Stimulated activated memory B cell treated with anti-CD40 and anti-IgM and Interleukin-4, amounts not matched to agents 10 μg/mL and 1 μg/mL and 100 μg/mL, for 72 hours (primary cell): ENCODE data around the gene SH3PXD2A.

Experiments
- ATAC-seq: fragments of 150-1000 bp; cut with Tn5 transposase; 2 replicates; pipeline ENCODE4 v1.10.0; 2021
- H3K27ac Mint-ChIP-seq: one replicate; pipeline ENCODE4 v1.8.0; 2022; ENCODE audit warnings: mild to moderate bottlenecking, mixed read lengths
- H3K27me3 Mint-ChIP-seq: one replicate; pipeline ENCODE4 v1.8.0; 2022; ENCODE audit warnings: mixed read lengths
- H3K36me3 Mint-ChIP-seq: one replicate; pipeline ENCODE4 v1.8.0; 2022; ENCODE audit warnings: mixed read lengths
- H3K4me1 Mint-ChIP-seq: one replicate; pipeline ENCODE4 v1.8.0; 2022; ENCODE audit warnings: mixed read lengths
- H3K4me3 Mint-ChIP-seq: one replicate; pipeline ENCODE4 v1.8.0; 2022; ENCODE audit warnings: mild to moderate bottlenecking, moderate library complexity, mixed read lengths
- H3K9me3 Mint-ChIP-seq: one replicate; pipeline ENCODE4 v1.8.0; 2022; ENCODE audit warnings: mixed read lengths

Gene SH3PXD2A

DNA sequence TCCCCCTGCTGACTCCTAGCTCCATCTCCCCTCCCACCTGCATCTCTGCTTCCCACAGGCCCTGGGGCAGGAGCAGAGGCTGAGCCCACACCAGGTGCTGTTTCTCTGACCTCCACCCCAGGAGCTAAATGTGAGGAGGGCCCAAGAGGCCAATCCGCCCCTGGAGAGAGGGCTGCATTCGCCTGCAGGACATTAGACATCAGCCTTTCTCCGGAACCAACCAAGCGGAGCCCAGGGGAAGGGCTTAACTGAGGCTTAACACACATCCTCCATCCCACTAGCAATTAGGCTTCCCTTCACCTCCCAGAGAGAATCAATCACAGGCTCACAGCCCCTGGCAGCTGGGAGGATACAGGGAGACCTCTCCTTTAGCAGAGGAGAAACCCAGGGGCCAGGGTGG lies 50.5 kb downstream of the SH3PXD2A start:
- no peaks in the 10 kb centered on the region for H3K4me1 Mint-ChIP-seq
- H3K27me3 Mint-ChIP-seq: peaks cover 3% of the 10 kb centered on the region
- H3K9me3 Mint-ChIP-seq: no peaks in the 10 kb centered on the region
- H3K4me3 Mint-ChIP-seq: no peak overlapping the region
- no peaks in the 10 kb centered on the region for H3K36me3 Mint-ChIP-seq
- H3K27ac Mint-ChIP-seq: no peak overlapping the region
- no peak for ATAC-seq

DNA sequence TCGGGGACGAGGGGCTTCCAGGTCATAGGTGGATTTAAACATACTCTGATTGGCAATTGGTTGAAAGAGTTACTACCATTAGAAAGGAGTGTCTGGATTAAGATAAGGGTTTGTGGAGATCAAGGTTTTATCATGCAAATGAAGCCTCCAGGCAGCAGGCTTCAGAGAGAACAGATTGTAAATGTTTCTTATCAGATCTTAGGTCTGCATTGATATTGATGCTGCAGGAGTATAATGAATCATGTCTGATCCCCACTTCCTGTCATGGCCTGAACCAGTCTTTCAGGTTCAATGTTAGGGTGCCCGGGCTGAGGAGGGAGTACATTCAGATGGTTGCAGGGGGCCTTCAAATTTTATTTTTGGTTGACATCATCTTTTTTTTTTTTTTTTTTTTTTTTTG lies 51.4 kb downstream of the SH3PXD2A start:
- no peak overlapping the region for H3K4me3 Mint-ChIP-seq
- H3K27ac Mint-ChIP-seq: no peak overlapping the region
- H3K9me3 Mint-ChIP-seq: no peaks in the 10 kb centered on the region
- no peak for ATAC-seq
- no peaks in the 10 kb centered on the region for H3K27me3 Mint-ChIP-seq
- no peaks in the 10 kb centered on the region for H3K4me1 Mint-ChIP-seq
- H3K36me3 Mint-ChIP-seq: no peaks in the 10 kb centered on the region

DNA sequence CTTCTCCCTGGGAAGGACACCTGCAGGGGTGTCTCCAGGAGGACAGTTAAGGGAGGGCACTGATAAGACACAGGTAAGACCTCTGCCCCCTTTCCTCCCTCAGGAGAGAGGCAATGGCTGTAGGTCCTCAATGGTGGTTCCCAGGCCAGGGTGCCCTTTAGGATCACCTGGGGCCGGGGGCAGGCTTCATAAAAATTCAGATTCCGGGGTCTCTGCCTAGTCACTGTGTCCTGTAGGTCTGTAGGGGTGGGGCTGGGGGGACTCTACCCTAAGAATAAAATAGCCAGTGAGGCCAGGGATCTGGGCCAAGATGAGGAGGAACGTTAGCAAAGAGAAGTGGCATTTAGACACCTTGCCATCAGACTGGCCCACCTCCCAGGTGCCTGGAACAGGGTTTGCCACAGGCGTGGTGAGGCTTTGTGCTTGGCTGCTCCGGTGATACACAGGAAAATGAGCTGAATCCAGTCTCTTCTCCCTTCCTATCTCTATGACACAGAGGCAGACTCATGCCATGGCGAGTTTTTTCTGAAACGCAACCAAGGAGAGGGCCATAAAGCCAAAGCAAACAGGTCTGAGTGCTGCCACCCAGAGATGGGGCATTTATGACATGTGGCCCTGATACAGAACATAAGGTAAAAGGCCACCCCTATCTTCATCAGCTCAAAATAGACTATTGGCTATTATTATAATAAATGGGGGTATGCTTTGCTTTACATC lies 52.6 kb downstream of the SH3PXD2A start:
- Mint-ChIP-seq H3K4me3 (no peak overlapping the region), H3K36me3 (no peaks in the 10 kb centered on the region), H3K4me1 (no peaks in the 10 kb centered on the region), H3K9me3 (no peaks in the 10 kb centered on the region), H3K27me3 (no peaks in the 10 kb centered on the region), H3K27ac (no peak overlapping the region)
- ATAC-seq: no peak

GRCh38 chr10:103802081-103802480 lies 53.3 kb downstream of the SH3PXD2A start:
- H3K4me1 Mint-ChIP-seq: no peaks in the 10 kb centered on the region
- no peaks in the 10 kb centered on the region for H3K27me3 Mint-ChIP-seq
- ATAC-seq: no peak
- no peak overlapping the region for H3K27ac Mint-ChIP-seq
- H3K36me3 Mint-ChIP-seq: no peaks in the 10 kb centered on the region
- no peak overlapping the region for H3K4me3 Mint-ChIP-seq
- no peaks in the 10 kb centered on the region for H3K9me3 Mint-ChIP-seq

DNA sequence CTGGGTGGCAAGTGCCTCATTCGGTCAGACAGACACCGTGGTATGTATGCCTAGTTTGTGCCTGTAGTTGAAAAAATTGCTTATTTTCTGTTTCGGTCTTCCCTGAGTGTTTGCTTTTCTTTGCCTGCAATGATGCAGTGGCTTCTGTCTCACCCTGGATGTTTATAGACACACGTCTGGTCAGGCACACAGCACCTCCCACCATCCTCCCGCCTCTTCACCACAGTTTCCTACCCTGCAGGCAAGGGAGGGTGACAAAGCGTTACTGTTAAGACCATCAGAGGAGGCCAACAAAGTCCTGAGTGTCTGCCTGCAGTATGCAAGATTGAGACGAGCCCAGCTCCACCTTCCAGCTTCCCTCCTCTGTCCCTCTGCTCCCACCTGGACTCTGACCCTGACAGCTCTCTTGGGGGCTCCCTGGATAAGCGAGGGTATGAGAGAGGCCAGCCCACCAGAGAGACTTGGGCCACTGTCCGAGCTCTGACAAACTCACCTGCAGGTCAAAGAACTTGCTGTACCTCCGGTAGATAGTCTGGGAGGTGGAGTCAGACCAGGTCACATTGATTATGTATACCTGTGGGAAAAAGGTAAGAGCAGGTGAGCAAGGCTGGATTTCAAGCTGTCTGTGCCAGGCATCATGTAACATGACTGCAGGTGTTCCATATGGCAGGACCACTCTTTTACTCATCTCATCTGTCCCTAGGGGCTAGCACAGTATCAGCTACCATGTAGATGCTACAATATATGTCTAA lies 54.4 kb downstream of the SH3PXD2A start:
- no peak overlapping the region for H3K4me3 Mint-ChIP-seq
- no peaks in the 10 kb centered on the region for H3K36me3 Mint-ChIP-seq
- H3K27ac Mint-ChIP-seq: no peak overlapping the region
- peak; percentile 45 for ATAC-seq
- peaks cover 10% of the 10 kb centered on the region for H3K27me3 Mint-ChIP-seq
- H3K9me3 Mint-ChIP-seq: no peaks in the 10 kb centered on the region
- H3K4me1 Mint-ChIP-seq: no peaks in the 10 kb centered on the region

DNA sequence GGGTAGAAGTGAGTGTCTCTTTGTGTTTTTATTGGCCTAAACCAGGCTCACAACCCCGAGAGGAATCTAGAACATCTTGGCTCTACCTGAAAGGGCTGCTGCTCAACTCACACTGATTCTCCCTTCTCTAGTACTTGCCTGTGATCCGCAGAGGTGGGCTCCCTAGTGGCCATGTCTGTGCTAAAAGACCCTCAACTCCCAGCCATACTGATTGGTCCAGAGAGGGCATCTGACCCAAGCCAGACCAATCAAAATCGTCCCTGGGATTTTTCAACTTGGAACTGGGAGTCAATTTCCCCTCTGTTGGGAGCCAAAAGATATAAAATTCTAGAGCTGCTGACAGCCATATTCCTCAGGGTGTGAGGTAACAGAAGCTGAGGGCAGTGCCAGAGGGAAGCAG lies 55.3 kb downstream of the SH3PXD2A start:
- H3K4me3 Mint-ChIP-seq: no peak overlapping the region
- H3K9me3 Mint-ChIP-seq: no peaks in the 10 kb centered on the region
- no peak for ATAC-seq
- no peak overlapping the region for H3K27ac Mint-ChIP-seq
- no peaks in the 10 kb centered on the region for H3K4me1 Mint-ChIP-seq
- no peaks in the 10 kb centered on the region for H3K36me3 Mint-ChIP-seq
- peaks cover 11% of the 10 kb centered on the region for H3K27me3 Mint-ChIP-seq

DNA sequence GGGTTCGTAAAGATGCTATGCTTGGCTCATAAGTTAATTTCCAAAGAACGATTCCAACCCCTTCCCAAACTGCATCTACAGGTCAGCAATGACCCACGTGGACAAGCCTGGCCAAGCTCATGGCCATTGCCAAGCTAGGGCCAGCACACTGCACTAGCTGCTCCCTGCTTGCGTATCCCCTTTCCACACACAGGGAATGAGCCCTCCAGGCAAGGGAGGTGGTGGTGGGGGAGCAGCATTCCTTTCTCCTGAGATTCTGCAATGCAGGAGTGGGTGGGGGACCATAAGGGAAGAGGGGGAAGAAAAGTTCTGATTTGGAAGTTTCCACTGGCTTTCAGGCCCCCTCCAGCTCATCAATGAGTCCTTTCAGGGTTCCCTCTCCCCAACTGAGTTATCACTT lies 56.0 kb downstream of the SH3PXD2A start:
- Mint-ChIP-seq H3K4me3 (no peak overlapping the region), H3K9me3 (no peaks in the 10 kb centered on the region), H3K4me1 (no peaks in the 10 kb centered on the region), H3K27ac (no peak overlapping the region), H3K27me3 (peaks cover 17% of the 10 kb centered on the region), H3K36me3 (no peaks in the 10 kb centered on the region)
- ATAC-seq: no peak

DNA sequence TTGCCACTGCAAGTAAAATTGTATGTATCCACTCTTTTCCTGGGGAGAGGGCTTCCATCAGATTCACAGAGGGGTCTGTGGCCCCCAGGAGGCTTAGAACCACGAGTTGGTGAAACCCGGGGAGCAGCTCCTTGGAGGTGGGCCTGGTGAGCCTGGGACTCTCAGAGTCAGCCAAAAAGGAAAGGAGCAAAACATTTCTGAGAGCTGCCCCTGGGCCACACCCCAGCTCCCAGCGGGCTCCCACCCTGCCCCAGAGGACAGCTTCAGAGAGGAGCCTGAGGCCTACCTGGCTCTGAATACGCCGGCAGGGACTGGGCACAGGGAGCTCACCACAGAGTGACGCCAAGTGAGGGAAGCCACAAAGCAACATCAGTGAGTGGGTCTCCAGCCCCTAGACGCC lies 56.9 kb downstream of the SH3PXD2A start:
- Mint-ChIP-seq H3K4me1 (no peaks in the 10 kb centered on the region), H3K4me3 (no peak overlapping the region), H3K27ac (no peak overlapping the region), H3K36me3 (no peaks in the 10 kb centered on the region), H3K9me3 (no peaks in the 10 kb centered on the region), H3K27me3 (peaks cover 25% of the 10 kb centered on the region)
- ATAC-seq: no peak

GRCh38 chr10:103797857-103798256 lies 57.5 kb downstream of the SH3PXD2A start:
- Mint-ChIP-seq H3K27me3 (peaks cover 25% of the 10 kb centered on the region), H3K4me1 (no peaks in the 10 kb centered on the region), H3K9me3 (no peaks in the 10 kb centered on the region), H3K36me3 (no peaks in the 10 kb centered on the region), H3K4me3 (no peak overlapping the region), H3K27ac (no peak overlapping the region)
- ATAC-seq: no peak

- Mint-ChIP-seq H3K27me3 (peaks cover 25% of the 10 kb centered on the region), H3K36me3 (no peaks in the 10 kb centered on the region), H3K9me3 (no peaks in the 10 kb centered on the region), H3K27ac (no peak overlapping the region), H3K4me3 (no peak overlapping the region), H3K4me1 (no peaks in the 10 kb centered on the region)
- ATAC-seq: no peak
Measured at GRCh38 chr10:103795634-103796270, 59.6 kb downstream of the SH3PXD2A start.

DNA sequence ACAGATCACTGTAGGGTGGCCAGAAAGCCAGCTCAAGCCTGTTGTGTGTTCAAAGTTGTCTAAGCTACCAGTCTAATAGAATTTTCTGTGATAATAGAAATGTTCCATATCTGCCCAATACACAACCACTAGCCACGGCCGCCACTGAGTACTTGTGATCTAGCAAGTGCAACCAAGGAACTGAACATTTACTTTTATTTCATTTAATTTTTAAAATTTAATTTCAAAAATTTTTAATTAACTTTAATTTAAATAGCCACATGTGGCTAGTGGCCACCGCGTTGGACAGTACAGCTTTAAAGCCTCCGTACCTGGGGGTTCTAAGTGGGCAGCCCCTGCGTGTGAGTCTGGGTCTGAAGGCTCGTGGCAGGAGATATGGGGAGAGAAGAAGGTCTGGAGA lies 60.4 kb downstream of the SH3PXD2A start:
- Mint-ChIP-seq H3K27ac (no peak overlapping the region), H3K4me1 (no peaks in the 10 kb centered on the region), H3K4me3 (no peak overlapping the region), H3K27me3 (peaks cover 25% of the 10 kb centered on the region), H3K36me3 (no peaks in the 10 kb centered on the region), H3K9me3 (no peaks in the 10 kb centered on the region)
- no peak for ATAC-seq

GRCh38 chr10:103793920-103794883 lies 61.2 kb downstream of the SH3PXD2A start:
- H3K27me3 Mint-ChIP-seq: peaks cover 25% of the 10 kb centered on the region
- ATAC-seq: no peak
- H3K36me3 Mint-ChIP-seq: no peaks in the 10 kb centered on the region
- H3K9me3 Mint-ChIP-seq: no peaks in the 10 kb centered on the region
- H3K4me3 Mint-ChIP-seq: no peak overlapping the region
- H3K27ac Mint-ChIP-seq: no peak overlapping the region
- H3K4me1 Mint-ChIP-seq: no peaks in the 10 kb centered on the region

GRCh38 chr10:103793429-103793828 lies 61.9 kb downstream of the SH3PXD2A start:
- no peak for ATAC-seq
- Mint-ChIP-seq H3K9me3 (no peaks in the 10 kb centered on the region), H3K4me1 (no peaks in the 10 kb centered on the region), H3K4me3 (no peak overlapping the region), H3K27me3 (peaks cover 25% of the 10 kb centered on the region), H3K27ac (no peak overlapping the region), H3K36me3 (no peaks in the 10 kb centered on the region)

GRCh38 chr10:103792547-103792946 lies 62.8 kb downstream of the SH3PXD2A start:
- H3K36me3 Mint-ChIP-seq: no peaks in the 10 kb centered on the region
- H3K27ac Mint-ChIP-seq: no peak overlapping the region
- H3K9me3 Mint-ChIP-seq: no peaks in the 10 kb centered on the region
- peaks cover 28% of the 10 kb centered on the region for H3K27me3 Mint-ChIP-seq
- H3K4me3 Mint-ChIP-seq: no peak overlapping the region
- ATAC-seq: no peak
- H3K4me1 Mint-ChIP-seq: no peaks in the 10 kb centered on the region

- no peaks in the 10 kb centered on the region for H3K9me3 Mint-ChIP-seq
- H3K27ac Mint-ChIP-seq: no peak overlapping the region
- peaks cover 34% of the 10 kb centered on the region for H3K27me3 Mint-ChIP-seq
- no peak for ATAC-seq
- H3K36me3 Mint-ChIP-seq: no peaks in the 10 kb centered on the region
- H3K4me3 Mint-ChIP-seq: no peak overlapping the region
- H3K4me1 Mint-ChIP-seq: no peaks in the 10 kb centered on the region
Measured at GRCh38 chr10:103791858-103792257, 63.5 kb downstream of the SH3PXD2A start.
